Peyer's patch (tissue), 4 donors: ENCODE measurements around the gene MBD3L1.

ENCODE experiments used
- CTCF ChIP-seq, 6 experiments: fragments of 450-650 bp in 4 of 6; fragments of 200-600 bp in 2 of 6; sonication (generic) in 1 of 6; IDR thresholded peaks; one replicate each; pipeline ENCODE4 v1.5.1; 2017 to 2019; ENCODE audit warnings: antibody characterized with exemption in 6 of 6, mild to moderate bottlenecking in 3 of 6, moderate library complexity in 1 of 6
- POLR2A ChIP-seq, 2 donors: fragments of 450-650 bp; IDR thresholded peaks; one replicate each; pipeline ENCODE4 v1.5.1; 2017; ENCODE audit warnings: antibody characterized with exemption in 2 of 2, mild to moderate bottlenecking in 2 of 2, moderate library complexity in 2 of 2

- TF ChIP-seq CTCF (IDR thresholded peaks at IDR 0.05): no peak
- no peak for TF ChIP-seq POLR2A (IDR thresholded peaks at IDR 0.05)
Observed at GRCh38 chr19:8858260-8858659, 26.1 kb downstream of the MBD3L1 start.
